Endodermal cell (in vitro differentiated cells): ENCODE measurements around the gene FAM83D. TPM values are rescaled to one million over a fixed set of nuclear protein-coding genes. Genes with fewer than 3 reads are reported as not detected.

ENCODE experiments used
- DNase-seq: peaks from one replicate; pipeline ENCODE4 v3.0.0-alpha.2; 2017
- H3K27ac ChIP-seq: 2 replicates; pipeline ENCODE4 v1.5.1; 2013; ENCODE audit warnings: mild to moderate bottlenecking, low read depth, low read length, moderate library complexity
- H3K27me3 ChIP-seq: 2 replicates; pipeline ENCODE4 v1.6.1; 2013; ENCODE audit warnings: mild to moderate bottlenecking, low read length, moderate library complexity; ENCODE audit not compliant: insufficient read depth, control insufficient read depth, poor library complexity, severe bottlenecking
- H3K36me3 ChIP-seq: 2 replicates; pipeline ENCODE4 v1.7.0; 2013; ENCODE audit warnings: mild to moderate bottlenecking, low read length, moderate library complexity; ENCODE audit not compliant: control insufficient read depth, insufficient read depth
- H3K4me1 ChIP-seq: one replicate; pipeline ENCODE4 v1.7.0; 2013; ENCODE audit warnings: low read length; ENCODE audit not compliant: control insufficient read depth, insufficient read depth
- H3K4me3 ChIP-seq: 2 replicates; pipeline ENCODE4 v1.5.1; 2013; ENCODE audit warnings: mild to moderate bottlenecking, low read length, moderate library complexity
- H3K9ac ChIP-seq: 2 replicates; pipeline ENCODE4 v1.6.1; 2013; ENCODE audit warnings: mild to moderate bottlenecking, low read length, moderate library complexity; ENCODE audit not compliant: poor library complexity, severe bottlenecking; ENCODE audit errors: extremely low read depth
- H3K9me3 ChIP-seq: 2 replicates; pipeline ENCODE4 v1.6.1; 2013; ENCODE audit warnings: mild to moderate bottlenecking, low read length, moderate library complexity; ENCODE audit not compliant: control insufficient read depth
- H3K27ac Mint-ChIP-seq: 2 replicates; pipeline ENCODE4 v1.8.0; 2020; ENCODE audit warnings: mixed read lengths
- H3K27me3 Mint-ChIP-seq: 2 replicates; pipeline ENCODE4 v1.8.0; 2021; ENCODE audit warnings: mild to moderate bottlenecking, mixed read lengths; ENCODE audit not compliant: insufficient read depth
- H3K36me3 Mint-ChIP-seq: 2 replicates; pipeline ENCODE4 v1.8.0; 2020; ENCODE audit warnings: low read depth, mixed read lengths
- H3K4me1 Mint-ChIP-seq: 2 replicates; pipeline ENCODE4 v1.8.0; 2020; ENCODE audit warnings: mixed read lengths
- H3K4me3 Mint-ChIP-seq: 2 replicates; pipeline ENCODE4 v1.8.0; 2020; ENCODE audit warnings: mild to moderate bottlenecking, moderate library complexity, mixed read lengths
- H3K9me3 Mint-ChIP-seq: 2 replicates; pipeline ENCODE4 v1.8.0; 2020; ENCODE audit warnings: mild to moderate bottlenecking, mixed read lengths
- CTCF ChIP-seq: fragments of 200-600 bp; sonication (generic); conservative IDR thresholded peaks from 2 replicates; pipeline ENCODE4 v1.5.0; 2021; ENCODE audit warnings: antibody characterized with exemption, mild to moderate bottlenecking
- WGBS, 2 experiments: methylation state at CpG; one replicate each; pipeline versions ENCODE4 v1.1.5 to v1.1.7; 2013; ENCODE audit warnings: missing lambda C conversion rate in 2 of 2, mixed read lengths in 1 of 2; ENCODE audit not compliant: insufficient coverage in 1 of 2, insufficient read length in 1 of 2; 5-methylcytosine and 5-hydroxymethylcytosine counted together
- total RNA-seq, 2 donors: library from RNA; stranded (reverse); fragmentation: NEBNext Ultra II Directional in 1 of 2; extraction: Animal tissue kit (Norgen Biotek cat#: 25700) in 1 of 2; gene quantifications; 2 replicates in 1 of 2; 3 replicates in 1 of 2; pipeline ENCODE4 v1.2.1, GENCODE V29; 2021

FAM83D gene
- total RNA-seq, 2 donors from 2014 or later: 34.8 to 39.9 TPM

- H3K27ac ChIP-seq: no peak overlapping the region
- DNase-seq: no peak
- Mint-ChIP-seq H3K9me3 (no peaks in the 10 kb centered on the region), H3K4me1 (peaks cover 5% of the 10 kb centered on the region), H3K27ac (no peak overlapping the region), H3K36me3 (peaks cover 5% of the 10 kb centered on the region), H3K4me3 (no peak overlapping the region), H3K27me3 (no peaks in the 10 kb centered on the region)
- H3K27me3 ChIP-seq: no peaks in the 10 kb centered on the region
- H3K36me3 ChIP-seq: peaks cover 38% of the 10 kb centered on the region
- no peak for TF ChIP-seq CTCF
- no peak overlapping the region for H3K9ac ChIP-seq
- H3K9me3 ChIP-seq: no peaks in the 10 kb centered on the region
- no peak overlapping the region for H3K4me3 ChIP-seq
- H3K4me1 ChIP-seq: no peaks in the 10 kb centered on the region
- WGBS, 2 experiments: 91 to 100% methylated on average over 1 to 3 of the region's 3 CpGs
These were observed 53.6 kb downstream of the FAM83D start for GRCh38 chr20:38979842-38980241.

GRCh38 chr20:38982291-38982690 lies 56.1 kb downstream of the FAM83D start:
- WGBS, 2 experiments: 67 to 90% methylated on average over 1 of the region's 1 CpG
- H3K27me3 Mint-ChIP-seq: no peaks in the 10 kb centered on the region
- Histone ChIP-seq H3K4me3 (no peak overlapping the region), H3K36me3 (peaks cover 39% of the 10 kb centered on the region), H3K27me3 (no peaks in the 10 kb centered on the region), H3K4me1 (no peaks in the 10 kb centered on the region), H3K9me3 (no peaks in the 10 kb centered on the region), H3K27ac (no peak overlapping the region), H3K9ac (no peak overlapping the region)
- peaks cover 12% of the 10 kb centered on the region for H3K36me3 Mint-ChIP-seq
- no peaks in the 10 kb centered on the region for H3K9me3 Mint-ChIP-seq
- no peak for DNase-seq
- TF ChIP-seq CTCF: no peak
- no peak overlapping the region for H3K4me3 Mint-ChIP-seq
- H3K4me1 Mint-ChIP-seq: peaks cover 5% of the 10 kb centered on the region
- no peak overlapping the region for H3K27ac Mint-ChIP-seq

- Mint-ChIP-seq H3K36me3 (peaks cover 33% of the 10 kb centered on the region), H3K9me3 (no peaks in the 10 kb centered on the region), H3K4me3 (no peak overlapping the region), H3K4me1 (peaks cover 5% of the 10 kb centered on the region), H3K27me3 (no peaks in the 10 kb centered on the region), H3K27ac (no peak overlapping the region)
- no peaks in the 10 kb centered on the region for H3K4me1 ChIP-seq
- H3K9ac ChIP-seq: no peak overlapping the region
- no peaks in the 10 kb centered on the region for H3K27me3 ChIP-seq
- 100% methylated on average over 2 of the region's 4 CpGs; no CpG with 5 or more reads in 1 of the 2 experiments for WGBS, 2 experiments
- TF ChIP-seq CTCF: no peak
- no peak overlapping the region for H3K27ac ChIP-seq
- DNase-seq: no peak
- no peaks in the 10 kb centered on the region for H3K9me3 ChIP-seq
- no peak overlapping the region for H3K4me3 ChIP-seq
- peaks cover 47% of the 10 kb centered on the region for H3K36me3 ChIP-seq
These were observed 58.8 kb downstream of the FAM83D start for GRCh38 chr20:38985060-38985459.
